Putamen (tissue), 1 donor: ENCODE data around the gene HES5.

ENCODE experiments used
- DNase-seq: peaks from one replicate; pipeline ENCODE4 v3.0.0-alpha.2; 2016; ENCODE audit warnings: low spot score

Gene HES5

GRCh38 chr1:2499986-2500596 is 30.0 kb downstream of the HES5 start:
- no peak for DNase-seq

GRCh38 chr1:2499260-2499659 is 30.8 kb downstream of the HES5 start:
- DNase-seq = no peak

GRCh38 chr1:2498648-2499047 is 31.4 kb downstream of the HES5 start:
- no peak for DNase-seq

- no peak for DNase-seq
Observed at GRCh38 chr1:2497891-2498290, 32.2 kb downstream of the HES5 start.

- no peak for DNase-seq
Observed at GRCh38 chr1:2496746-2497145, 33.3 kb downstream of the HES5 start.

- no peak for DNase-seq
Observed at GRCh38 chr1:2496087-2496622, 33.9 kb downstream of the HES5 start.

- no peak for DNase-seq
Observed at GRCh38 chr1:2495546-2495945, 34.5 kb downstream of the HES5 start.

- DNase-seq = no peak
Observed at GRCh38 chr1:2495026-2495425, 35.0 kb downstream of the HES5 start.

GRCh38 chr1:2494323-2494693 is 35.8 kb downstream of the HES5 start:
- no peak for DNase-seq

GRCh38 chr1:2493691-2494322 is 36.3 kb downstream of the HES5 start:
- DNase-seq = peak; percentile 88

GRCh38 chr1:2493218-2493617 is 36.8 kb downstream of the HES5 start:
- DNase-seq = no peak

GRCh38 chr1:2492091-2492490 is 38.0 kb downstream of the HES5 start:
- peak; percentile 27 for DNase-seq

- peak; percentile 74 for DNase-seq
Observed at GRCh38 chr1:2489615-2490014, 40.4 kb downstream of the HES5 start.

- no peak for DNase-seq
Observed at GRCh38 chr1:2488688-2489087, 41.4 kb downstream of the HES5 start.

GRCh38 chr1:2486558-2486957 is 43.5 kb downstream of the HES5 start:
- DNase-seq = no peak

- DNase-seq = no peak
Observed at GRCh38 chr1:2486041-2486440, 44.0 kb downstream of the HES5 start.

- DNase-seq = no peak
Observed at GRCh38 chr1:2483970-2484369, 46.1 kb downstream of the HES5 start.

GRCh38 chr1:2483026-2483425 is 47.0 kb downstream of the HES5 start:
- DNase-seq = no peak

- no peak for DNase-seq
Observed at GRCh38 chr1:2482588-2482987, 47.5 kb downstream of the HES5 start.

- DNase-seq = no peak
Observed at GRCh38 chr1:2481885-2482284, 48.2 kb downstream of the HES5 start.

- DNase-seq = no peak
Observed at GRCh38 chr1:2480986-2481364, 49.1 kb downstream of the HES5 start.

GRCh38 chr1:2480236-2480985 is 49.7 kb downstream of the HES5 start:
- no peak for DNase-seq

- DNase-seq = no peak
Observed at GRCh38 chr1:2479618-2480017, 50.4 kb downstream of the HES5 start.
